Measurements from ENCODE around the gene ABCA10. TPM values are rescaled to one million over a fixed set of nuclear protein-coding genes. Genes with fewer than 3 reads are reported as not detected.

The ABCA10 gene
- total RNA-seq, 1 experiment from 2014 or later: 0.34 TPM

DNA sequence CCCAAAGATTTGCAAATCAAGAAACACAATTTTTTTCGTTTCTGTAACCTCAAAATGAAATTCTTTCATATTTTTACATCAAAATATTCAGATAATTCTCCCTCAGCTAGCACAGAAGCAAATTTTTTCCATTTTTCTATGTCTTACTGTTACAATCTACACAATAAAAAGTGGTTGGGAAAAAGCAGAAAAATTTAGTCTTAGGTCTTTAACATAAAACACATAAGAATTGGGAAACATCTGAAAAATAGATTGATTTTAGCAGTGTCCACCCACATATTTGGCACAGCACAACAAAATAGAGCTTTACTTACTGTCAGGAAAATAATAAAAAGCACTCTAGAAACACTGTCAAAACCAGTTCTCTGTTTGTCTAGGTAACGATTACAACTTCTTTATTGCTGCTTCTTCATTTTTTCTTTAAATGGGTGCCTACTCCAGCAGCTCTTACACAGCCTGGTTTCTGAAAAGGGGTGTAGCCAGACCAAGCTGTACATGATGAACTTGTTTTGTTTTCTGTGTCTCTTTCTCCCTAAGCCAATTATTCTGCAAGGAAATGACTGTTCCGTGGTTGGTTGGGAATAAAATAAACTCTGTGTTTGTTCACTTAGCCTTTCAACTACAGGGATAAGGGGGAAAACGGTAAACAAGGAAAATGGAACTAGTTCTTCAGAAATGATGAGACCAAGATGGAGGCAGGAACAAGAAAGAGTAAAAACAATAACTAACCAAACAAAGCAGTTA lies 87.0 kb downstream of the ABCA10 start, which contains the start of gene ABCA6:
Gene ABCA6, minus strand, starts transcription at position 465 of the 744 bp plus-strand sequence. CDS start 1,192 bp downstream, outside the sequence.
- ChIA-PET POLR2A (no interaction called here), RAD21 (ENCODE audit: low non-redundant PET in 1 of 2, low total read pairs in 2 of 2, uncharacterized antibody in 2 of 2, unreplicated experiment in 2 of 2) (no interaction called here)

More for the DNA sequence above, 87.0 kb downstream of the ABCA10 start, which contains the start of gene ABCA6:
- ATAC-seq (no peak), DNase-seq (ENCODE audit: low read depth, low spot score) (no peak)
- no peaks in the 10 kb centered on the region for H3K27me3 ChIP-seq (ENCODE audit: insufficient read depth, low read length)
- H3K4me3 ChIP-seq (replicated peaks in 1 of 2; ENCODE audit: low read depth in 1 of 2, low read length in 2 of 2): no peak within 1 kb of the TSS
- H3K9me2 ChIP-seq (ENCODE audit: insufficient read depth): no peaks in the 10 kb centered on the region
- no peaks in the 10 kb centered on the region for H3K79me2 ChIP-seq (ENCODE audit: insufficient read depth, low read length)
- TF ChIP-seq ELF1 (IDR thresholded peaks at IDR 0.05; ENCODE audit: borderline replicate concordance, low read depth) (no peak), YY1 (IDR thresholded peaks at IDR 0.05; ENCODE audit: extremely low read depth, insufficient replicate concordance, low read depth, low read length) (no peak), ZNF274 (IDR thresholded peaks at IDR 0.05; ENCODE audit: low read depth, low read length) (no peak), SRF (IDR thresholded peaks at IDR 0.05; ENCODE audit: low read depth) (no peak), SP1 (IDR thresholded peaks at IDR 0.05; ENCODE audit: low read depth) (no peak), TCF7L2 (IDR thresholded peaks at IDR 0.05; ENCODE audit: borderline replicate concordance, extremely low read depth, insufficient read depth, insufficient read length) (no peak), ZBTB33 (IDR thresholded peaks at IDR 0.05; ENCODE audit: extremely low read depth, insufficient replicate concordance, low read length) (no peak), JUND (IDR thresholded peaks at IDR 0.05) (no peak), EZH2 (IDR thresholded peaks at IDR 0.05) (no peak), RAD21 (IDR thresholded peaks at IDR 0.05; ENCODE audit: low read depth) (no peak), CBX3 (IDR thresholded peaks at IDR 0.05; ENCODE audit: low read depth) (no peak), ATF3 (IDR thresholded peaks at IDR 0.05) (no peak)
- TF ChIP-seq, protein P1, sequence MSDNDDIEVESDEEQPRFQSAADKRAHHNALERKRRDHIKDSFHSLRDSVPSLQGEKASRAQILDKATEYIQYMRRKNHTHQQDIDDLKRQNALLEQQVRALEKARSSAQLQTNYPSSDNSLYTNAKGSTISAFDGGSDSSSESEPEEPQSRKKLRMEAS (IDR thresholded peaks at IDR 0.05): no peak
- TF ChIP-seq, protein P2, sequence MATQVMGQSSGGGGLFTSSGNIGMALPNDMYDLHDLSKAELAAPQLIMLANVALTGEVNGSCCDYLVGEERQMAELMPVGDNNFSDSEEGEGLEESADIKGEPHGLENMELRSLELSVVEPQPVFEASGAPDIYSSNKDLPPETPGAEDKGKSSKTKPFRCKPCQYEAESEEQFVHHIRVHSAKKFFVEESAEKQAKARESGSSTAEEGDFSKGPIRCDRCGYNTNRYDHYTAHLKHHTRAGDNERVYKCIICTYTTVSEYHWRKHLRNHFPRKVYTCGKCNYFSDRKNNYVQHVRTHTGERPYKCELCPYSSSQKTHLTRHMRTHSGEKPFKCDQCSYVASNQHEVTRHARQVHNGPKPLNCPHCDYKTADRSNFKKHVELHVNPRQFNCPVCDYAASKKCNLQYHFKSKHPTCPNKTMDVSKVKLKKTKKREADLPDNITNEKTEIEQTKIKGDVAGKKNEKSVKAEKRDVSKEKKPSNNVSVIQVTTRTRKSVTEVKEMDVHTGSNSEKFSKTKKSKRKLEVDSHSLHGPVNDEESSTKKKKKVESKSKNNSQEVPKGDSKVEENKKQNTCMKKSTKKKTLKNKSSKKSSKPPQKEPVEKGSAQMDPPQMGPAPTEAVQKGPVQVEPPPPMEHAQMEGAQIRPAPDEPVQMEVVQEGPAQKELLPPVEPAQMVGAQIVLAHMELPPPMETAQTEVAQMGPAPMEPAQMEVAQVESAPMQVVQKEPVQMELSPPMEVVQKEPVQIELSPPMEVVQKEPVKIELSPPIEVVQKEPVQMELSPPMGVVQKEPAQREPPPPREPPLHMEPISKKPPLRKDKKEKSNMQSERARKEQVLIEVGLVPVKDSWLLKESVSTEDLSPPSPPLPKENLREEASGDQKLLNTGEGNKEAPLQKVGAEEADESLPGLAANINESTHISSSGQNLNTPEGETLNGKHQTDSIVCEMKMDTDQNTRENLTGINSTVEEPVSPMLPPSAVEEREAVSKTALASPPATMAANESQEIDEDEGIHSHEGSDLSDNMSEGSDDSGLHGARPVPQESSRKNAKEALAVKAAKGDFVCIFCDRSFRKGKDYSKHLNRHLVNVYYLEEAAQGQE (IDR thresholded peaks at IDR 0.05; ENCODE audit: low read depth): no peak
- no peaks in the 10 kb centered on the region for H3K9me3 ChIP-seq (ENCODE audit: control insufficient read depth in 1 of 2, insufficient read depth in 1 of 2, low read depth in 1 of 2, low read length in 2 of 2)
- no peaks in the 10 kb centered on the region for H4K20me1 ChIP-seq (ENCODE audit: insufficient read depth)
- H3K36me3 ChIP-seq (ENCODE audit: control insufficient read depth in 1 of 2, insufficient read depth in 2 of 2, low read length in 2 of 2): no peaks in the 10 kb centered on the region
- H2AFZ ChIP-seq (ENCODE audit: low read depth, low read length, poor library complexity, severe bottlenecking): peak within 1 kb of the TSS; percentile 13
- intact Hi-C loops (cut with micrococcal nuclease): no loop called here
- no peaks in the 10 kb centered on the region for H3K4me1 ChIP-seq (ENCODE audit: control insufficient read depth in 1 of 2, insufficient read depth in 2 of 2, low read length in 2 of 2)
- H3K4me2 ChIP-seq (ENCODE audit: low read length): no peak within 1 kb of the TSS
- no TSS peak for BruUV-seq (replicated peaks)
- no peak within 1 kb of the TSS for H3K9ac ChIP-seq (ENCODE audit: low read length)
- CTCF ChIA-PET: interaction anchor here (1.3 kb wide), 1 partner anchor 56 kb away, joined by 6 read pairs; no protein-coding TSS in a partner anchor
- no peak within 1 kb of the TSS for H3K27ac ChIP-seq (ENCODE audit: low read depth, low read length)
